Endothelial cell of umbilical vein (primary cell): Measurements from ENCODE around the gene LRRC34. TPM values are rescaled to one million over a fixed set of nuclear protein-coding genes. Genes with fewer than 3 reads are reported as not detected.

Experiments
- BruUV-seq: library from RNA; stranded (reverse); fragments of 400-500 nt; replicated peaks from 2 replicates; lab custom pipeline; 2021; lab: Mats Ljungman, UMichigan
- CTCF ChIA-PET: fragments of 300-600, 350-600 bp; sonication (Branson Sonifier 250); formaldehyde crosslinking; loops from one replicate; lab custom pipeline; 2021; ENCODE audit warnings: antibody characterized with exemption, inconsistent platforms; lab: Charles Lee
- POLR2A ChIA-PET: fragments of 300-600, 350-600 bp; sonication (Branson Sonifier 250); formaldehyde crosslinking; loops from one replicate; lab custom pipeline; 2021; ENCODE audit warnings: antibody characterized with exemption, inconsistent platforms; lab: Charles Lee
- DNase-seq: peaks from one replicate; pipeline ENCODE4 v3.0.0-alpha.2; 2011; ENCODE audit warnings: low read depth, low spot score
- FAIRE-seq: peaks from 2 replicates; lab custom pipeline; 2011; peaks lifted over from hg19 to GRCh38; lab: Jason Lieb, UNC
- H2AFZ ChIP-seq: 2 replicates; pipeline ENCODE4 v1.6.0; 2012; ENCODE audit warnings: low read depth, low read length, control low read depth, inconsistent platforms
- H3K27ac ChIP-seq: 2 replicates; pipeline ENCODE4 v1.5.1; 2011; ENCODE audit warnings: low read depth, mild to moderate bottlenecking, control low read depth, low read length, moderate library complexity; ENCODE audit not compliant: insufficient read depth
- H3K27me3 ChIP-seq, 2 experiments: 2 replicates each; pipeline versions ENCODE4 v1.6.0 to v1.6.1; 2011; ENCODE audit warnings: low read length in 2 of 2, mixed read lengths in 1 of 2; ENCODE audit not compliant: control insufficient read depth in 2 of 2, insufficient read depth in 2 of 2
- H3K36me3 ChIP-seq, 2 experiments: 2 replicates in 1 of 2; 3 replicates in 1 of 2; pipeline ENCODE4 v1.5.1; 2011; ENCODE audit warnings: low read length in 2 of 2, mild to moderate bottlenecking in 1 of 2, moderate library complexity in 1 of 2; ENCODE audit not compliant: control insufficient read depth in 2 of 2, insufficient read depth in 2 of 2; ENCODE audit errors: extremely low read depth in 1 of 2
- H3K4me1 ChIP-seq: 3 replicates; pipeline ENCODE4 v1.5.1; 2011; ENCODE audit warnings: mild to moderate bottlenecking, low read length; ENCODE audit not compliant: control insufficient read depth, insufficient read depth; ENCODE audit errors: extremely low read depth
- H3K4me2 ChIP-seq: 2 replicates; pipeline ENCODE4 v1.6.1; 2011; ENCODE audit warnings: low read length, control low read depth, mixed read lengths; ENCODE audit not compliant: insufficient read depth
- H3K4me3 ChIP-seq, 3 experiments: fragments of 200-600 bp in 1 of 3; sonication (generic), shearing (Covaris generic) in 1 of 3; replicated peaks in 1 of 3; 2 replicates each; pipeline ENCODE4 v1.5.1; 2011 to 2016; ENCODE audit warnings: control low read depth in 3 of 3, low read length in 3 of 3, mild to moderate bottlenecking in 2 of 3, inconsistent platforms in 1 of 3, low read depth in 1 of 3, moderate library complexity in 1 of 3; ENCODE audit not compliant: insufficient read depth in 1 of 3
- H3K79me2 ChIP-seq: 2 replicates; pipeline ENCODE4 v1.6.0; 2012; ENCODE audit warnings: low read length, inconsistent platforms; ENCODE audit not compliant: control insufficient read depth, insufficient read depth
- H3K9ac ChIP-seq: replicated peaks from 2 replicates; pipeline ENCODE3; 2011; ENCODE audit warnings: low read length, control low read depth; ENCODE audit not compliant: insufficient read depth; ENCODE audit errors: extremely low read depth
- H3K9me1 ChIP-seq: replicated peaks from 3 replicates; pipeline ENCODE4 v1.6.0; 2011; ENCODE audit warnings: mild to moderate bottlenecking, low read length; ENCODE audit not compliant: control insufficient read depth, insufficient read depth; ENCODE audit errors: extremely low read depth
- H3K9me3 ChIP-seq: replicated peaks from 2 replicates; pipeline ENCODE4 v1.5.1; 2012; ENCODE audit warnings: low read length, inconsistent platforms; ENCODE audit not compliant: control insufficient read depth, insufficient read depth
- H4K20me1 ChIP-seq: replicated peaks from 2 replicates; pipeline ENCODE3; 2011; ENCODE audit warnings: mild to moderate bottlenecking, low read length; ENCODE audit not compliant: control insufficient read depth, insufficient read depth; ENCODE audit errors: extremely low read depth
- EZH2 ChIP-seq: IDR thresholded peaks from 2 replicates; pipeline ENCODE4 v1.6.1; 2012; ENCODE audit warnings: borderline replicate concordance, low read depth, mild to moderate bottlenecking, moderate library complexity, low read length, inconsistent platforms; ENCODE audit not compliant: severe bottlenecking
- FOS ChIP-seq: IDR thresholded peaks from 2 replicates; pipeline ENCODE4 v1.6.1; 2011; ENCODE audit warnings: mild to moderate bottlenecking, low read length, moderate library complexity, borderline replicate concordance; ENCODE audit not compliant: insufficient read depth
- GATA2 ChIP-seq: IDR thresholded peaks from 2 replicates; pipeline ENCODE4 v1.7.0; 2011; ENCODE audit warnings: low read depth, mild to moderate bottlenecking, moderate library complexity, mixed read lengths, low read length; ENCODE audit not compliant: insufficient read length, insufficient read depth
- JUN ChIP-seq: IDR thresholded peaks from 2 replicates; pipeline ENCODE4 v1.6.1; 2011; ENCODE audit warnings: borderline replicate concordance, low read depth; ENCODE audit not compliant: insufficient read length, insufficient read depth
- MAX ChIP-seq: IDR thresholded peaks from 2 replicates; pipeline ENCODE4 v1.6.1; 2011; ENCODE audit not compliant: insufficient read depth, insufficient read length
- MYC ChIP-seq: IDR thresholded peaks from one replicate; pipeline ENCODE4 v1.6.1; 2011; ENCODE audit warnings: mild to moderate bottlenecking, low read depth, low read length
- POLR2A ChIP-seq: IDR thresholded peaks from 2 replicates; pipeline ENCODE4 v1.6.1; 2012; ENCODE audit warnings: low read depth, mild to moderate bottlenecking, control low read depth, low read length
- POLR2AphosphoS5 ChIP-seq: IDR thresholded peaks from 2 replicates; pipeline ENCODE4 v1.6.1; 2012; ENCODE audit warnings: low read depth, mild to moderate bottlenecking, control low read depth, low read length, moderate library complexity; ENCODE audit not compliant: insufficient read depth
- dilution Hi-C: fragments of 300-500 bp; cut with MboI; formaldehyde crosslinking; loops from one replicate; pipeline ENCODE4 v1.15.0; 2019; ENCODE audit warnings: low sequenced_read_pairs; ENCODE audit not compliant: extremely low pct_ligation_motif_present
- intact Hi-C: fragments of 100-400 bp; cut with micrococcal nuclease; formaldehyde crosslinking; loops from one replicate; pipeline ENCODE4 v1.10.0; 2022
- polyA plus RNA-seq, 4 experiments: library from polyadenylated mRNA; depleted of rRNA in 3 of 4; stranded (reverse) in 3 of 4; unstranded in 1 of 4; fragments of >200 nt; gene quantifications; 2 replicates each; pipeline versions ENCODE4 v1.2.1 to v1.2.3, GENCODE V29; 2011 to 2012; ENCODE audit warnings: missing spikeins in 1 of 4
- total RNA-seq: library from RNA; stranded (reverse); gene quantifications from 2 replicates; pipeline ENCODE4 v1.2.3, GENCODE V29; 2021
- TF ChIP-seq, protein P1 (sequence below), 2 donors: IDR thresholded peaks; 1 replicate in 1 of 2; 2 replicates in 1 of 2; pipeline ENCODE4 v1.5.1; 2011; ENCODE audit warnings: low read length in 2 of 2, mild to moderate bottlenecking in 2 of 2, moderate library complexity in 2 of 2, control low read depth in 1 of 2, inconsistent platforms in 1 of 2, low read depth in 1 of 2; ENCODE audit not compliant: insufficient read depth in 1 of 2; ENCODE audit errors: extremely low read depth in 1 of 2

The LRRC34 gene
- total and polyA plus RNA-seq, 2 donors (not counting 3 experiments of a cell fraction or from before 2014, with no cell fraction given), result 0.72 to 2.5 TPM

GRCh38 chr3:169809230-169809795 lies 3.4 kb downstream of the LRRC34 start:
- no peak for TF ChIP-seq POLR2A
- no peak for TF ChIP-seq MAX
- TF ChIP-seq GATA2, result no peak
- TF ChIP-seq EZH2, result no peak
- TF ChIP-seq FOS, result no peak
- no peak for TF ChIP-seq JUN
- TF ChIP-seq, protein P1, sequence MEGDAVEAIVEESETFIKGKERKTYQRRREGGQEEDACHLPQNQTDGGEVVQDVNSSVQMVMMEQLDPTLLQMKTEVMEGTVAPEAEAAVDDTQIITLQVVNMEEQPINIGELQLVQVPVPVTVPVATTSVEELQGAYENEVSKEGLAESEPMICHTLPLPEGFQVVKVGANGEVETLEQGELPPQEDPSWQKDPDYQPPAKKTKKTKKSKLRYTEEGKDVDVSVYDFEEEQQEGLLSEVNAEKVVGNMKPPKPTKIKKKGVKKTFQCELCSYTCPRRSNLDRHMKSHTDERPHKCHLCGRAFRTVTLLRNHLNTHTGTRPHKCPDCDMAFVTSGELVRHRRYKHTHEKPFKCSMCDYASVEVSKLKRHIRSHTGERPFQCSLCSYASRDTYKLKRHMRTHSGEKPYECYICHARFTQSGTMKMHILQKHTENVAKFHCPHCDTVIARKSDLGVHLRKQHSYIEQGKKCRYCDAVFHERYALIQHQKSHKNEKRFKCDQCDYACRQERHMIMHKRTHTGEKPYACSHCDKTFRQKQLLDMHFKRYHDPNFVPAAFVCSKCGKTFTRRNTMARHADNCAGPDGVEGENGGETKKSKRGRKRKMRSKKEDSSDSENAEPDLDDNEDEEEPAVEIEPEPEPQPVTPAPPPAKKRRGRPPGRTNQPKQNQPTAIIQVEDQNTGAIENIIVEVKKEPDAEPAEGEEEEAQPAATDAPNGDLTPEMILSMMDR (IDR thresholded peaks at IDR 0.05; ENCODE audit: extremely low read depth in 1 of 2, insufficient read depth in 1 of 2, low read depth in 1 of 2, low read length in 2 of 2), result no peak
- TF ChIP-seq MYC, result no peak
- no peak for TF ChIP-seq POLR2AphosphoS5
- intact Hi-C loops, result no loop called here
- Histone ChIP-seq H3K9me3 (no peaks in the 10 kb centered on the region), H3K79me2 (no peaks in the 10 kb centered on the region), H3K27ac (no peak overlapping the region), H3K4me2 (no peak overlapping the region), H3K27me3 (no peaks in the 10 kb centered on the region), H3K4me3 (no peak overlapping the region), H4K20me1 (no peaks in the 10 kb centered on the region), H3K4me1 (peaks cover 15% of the 10 kb centered on the region), H2AFZ (no peak overlapping the region), H3K9me1 (no peaks in the 10 kb centered on the region), H3K9ac (no peak overlapping the region), H3K36me3 (no peaks in the 10 kb centered on the region)
- dilution Hi-C loops, result no loop called here
- DNase-seq (no peak), FAIRE-seq (no peak)
- BruUV-seq, result no TSS peak
- CTCF ChIA-PET, result interaction anchor here (0.6 to 1.9 kb wide), 3 partner anchors 10 to 90 kb away, joined by 3 to 9 read pairs (median 5); no protein-coding TSS in a partner anchor
- POLR2A ChIA-PET, result interaction anchor here (0.6 kb wide), 2 partner anchors 26 to 349 kb away, joined by 3 read pairs; no protein-coding TSS in a partner anchor
